K562 (cell line): ENCODE data around the gene VWA3A. TPM values are rescaled to one million over a fixed set of nuclear protein-coding genes. Genes with fewer than 3 reads are reported as not detected.

Source experiments
- HMG20A ChIP-seq: fragments of 450-650 bp; formaldehyde crosslinking; conservative IDR thresholded peaks from 2 replicates; pipeline ENCODE4 v1.4.0; 2020; ENCODE audit warnings: mild to moderate bottlenecking, mixed read lengths
- HNRNPL ChIP-seq: fragments of 200-400 bp; formaldehyde crosslinking; IDR thresholded peaks from 2 replicates; pipeline ENCODE4 v1.6.1; 2017; ENCODE audit warnings: low read depth, mild to moderate bottlenecking, low read length
- NR2C1 ChIP-seq, 2 experiments: fragments of 450-650 bp; IDR thresholded peaks; 2 replicates each; pipeline ENCODE4 v1.6.1; 2017; ENCODE audit warnings: mild to moderate bottlenecking in 2 of 2, antibody characterized with exemption in 1 of 2, inconsistent platforms in 1 of 2, missing compliant biosample characterization in 1 of 2, missing genetic modification characterization in 1 of 2
- PHF20 ChIP-seq: fragments of 450-650 bp; IDR thresholded peaks from 2 replicates; pipeline ENCODE4 v1.6.1; 2018; ENCODE audit not compliant: partially characterized antibody
- PPARD ChIP-seq: fragments of 250-450 bp; sonication (Bioruptor Pico); IDR thresholded peaks from 2 replicates; pipeline ENCODE4 v1.8.0; 2022; ENCODE audit warnings: inconsistent platforms, mild to moderate bottlenecking, moderate library complexity
- SLC30A9 ChIP-seq: fragments of 250-450 bp; sonication (Bioruptor Pico); IDR thresholded peaks from 2 replicates; pipeline ENCODE4 v1.8.0; 2022; ENCODE audit warnings: mild to moderate bottlenecking, moderate library complexity
- ZBTB7A ChIP-seq: IDR thresholded peaks from 2 replicates; pipeline ENCODE4 v1.6.1; 2011; ENCODE audit warnings: low read depth, mild to moderate bottlenecking, low read length, moderate library complexity, borderline replicate concordance; ENCODE audit not compliant: control insufficient read depth
- ZFP1 ChIP-seq: fragments of 450-650 bp; formaldehyde crosslinking; IDR thresholded peaks from 2 replicates; pipeline ENCODE4 v1.4.0; 2020; ENCODE audit warnings: mild to moderate bottlenecking, mixed read lengths
- ZNF384 ChIP-seq: IDR thresholded peaks from 2 replicates; pipeline ENCODE4 v1.6.1; 2012; ENCODE audit warnings: low read depth, low read length, improper control_type of control experiment
- polyA plus RNA-seq, 8 experiments: library from polyadenylated mRNA; depleted of rRNA in 4 of 8; stranded (reverse) in 5 of 8; unstranded in 3 of 8; fragments of >200 nt; fragmentation: Nextera tagmentation in 2 of 8; fragmentation: Illumina TruSeq in 1 of 8; extraction: Ambion mirVana in 2 of 8; extraction: Trizol in 1 of 8; gene quantifications; 2 replicates each; pipeline versions ENCODE4 v1.2.1 to v1.2.3, GENCODE V29; 2011 to 2014; ENCODE audit warnings: inconsistent platforms in 1 of 8, missing spikeins in 1 of 8
- total RNA-seq, 7 experiments: library from RNA; depleted of rRNA in 6 of 7; stranded (reverse); fragments of >200 nt in 6 of 7; fragmentation: Illumina TruSeq in 2 of 7; extraction: Trizol in 2 of 7; gene quantifications; 2 replicates each; pipeline versions ENCODE4 v1.2.1 to v1.2.3, GENCODE V29; 2011 to 2021; ENCODE audit warnings: low replicate concordance in 1 of 7
- TF ChIP-seq, protein P1 (sequence below): fragments of 200-800 bp; sonication (Bioruptor generic); IDR thresholded peaks from 2 replicates; pipeline ENCODE4 v1.6.1; 2017; ENCODE audit warnings: missing genetic modification characterization, missing compliant biosample characterization
- TF ChIP-seq, protein P2 (sequence below): fragments of 450-650 bp; formaldehyde crosslinking; IDR thresholded peaks from 2 replicates; pipeline ENCODE4 v1.4.0; 2020; ENCODE audit warnings: mild to moderate bottlenecking
- TF ChIP-seq, protein P3 (sequence below): fragments of 450-650 bp; IDR thresholded peaks from 2 replicates; pipeline ENCODE4 v1.6.1; 2016; ENCODE audit warnings: mild to moderate bottlenecking, moderate library complexity

Gene VWA3A
- total and polyA plus RNA-seq, 9 of the 15 experiments (the other 6 are each of a cell fraction or from before 2014, with no cell fraction given): not detected

DNA sequence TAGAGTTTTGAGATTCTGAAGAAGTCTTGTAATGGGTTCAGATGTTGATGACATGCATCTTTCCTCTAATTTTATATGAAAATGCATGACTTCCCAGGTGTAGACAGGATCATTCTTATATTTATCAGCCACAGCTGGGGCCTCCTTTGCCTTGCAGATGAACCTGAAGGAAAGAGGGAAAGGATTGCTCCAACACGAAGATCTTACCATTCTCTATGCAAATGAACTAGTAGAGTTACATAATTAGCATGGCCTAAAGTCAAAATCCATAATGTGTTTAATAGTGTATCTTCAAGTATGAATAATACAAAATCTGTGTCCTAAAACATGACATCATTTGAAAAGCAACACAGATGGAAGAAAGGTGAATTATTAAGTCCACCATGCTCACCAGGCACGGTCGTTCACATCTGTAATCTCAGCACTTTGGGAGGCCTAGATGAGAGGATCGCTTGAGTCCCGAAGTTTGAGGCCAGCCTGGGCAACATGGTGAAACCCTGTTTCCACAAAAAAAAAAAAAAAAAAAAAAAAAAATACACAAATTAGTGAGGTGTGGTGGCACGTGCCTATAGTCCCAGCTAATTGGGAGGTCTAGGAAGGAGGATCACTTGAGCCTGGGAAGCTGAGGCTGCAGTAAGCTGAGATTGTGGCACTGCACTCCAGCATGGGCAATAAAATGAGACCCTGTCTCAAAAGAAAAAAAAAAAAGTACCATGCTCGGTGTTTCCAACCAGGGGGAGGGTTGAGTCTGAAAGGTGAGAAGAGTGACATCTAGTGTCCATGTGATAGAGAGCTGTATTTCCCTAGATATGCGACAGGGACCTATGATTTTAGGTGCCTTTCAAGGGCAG, 6.3 kb downstream of the VWA3A start (continued):
- TF ChIP-seq ZFP1 (CRISPR knock-in tag) (no peak), PHF20 (no peak), HMG20A (CRISPR knock-in tag) (no peak), NR2C1 (IDR thresholded peaks at IDR 0.05) (no peak), NR2C1 (tag; IDR thresholded peaks at IDR 0.05) (no peak), PPARD (CRISPR knock-in tag) (no peak), ZBTB7A (no peak), SLC30A9 (CRISPR knock-in tag) (no peak), ZNF384 (peak; percentile 93), HNRNPL (no peak)
- TF ChIP-seq, protein P1, sequence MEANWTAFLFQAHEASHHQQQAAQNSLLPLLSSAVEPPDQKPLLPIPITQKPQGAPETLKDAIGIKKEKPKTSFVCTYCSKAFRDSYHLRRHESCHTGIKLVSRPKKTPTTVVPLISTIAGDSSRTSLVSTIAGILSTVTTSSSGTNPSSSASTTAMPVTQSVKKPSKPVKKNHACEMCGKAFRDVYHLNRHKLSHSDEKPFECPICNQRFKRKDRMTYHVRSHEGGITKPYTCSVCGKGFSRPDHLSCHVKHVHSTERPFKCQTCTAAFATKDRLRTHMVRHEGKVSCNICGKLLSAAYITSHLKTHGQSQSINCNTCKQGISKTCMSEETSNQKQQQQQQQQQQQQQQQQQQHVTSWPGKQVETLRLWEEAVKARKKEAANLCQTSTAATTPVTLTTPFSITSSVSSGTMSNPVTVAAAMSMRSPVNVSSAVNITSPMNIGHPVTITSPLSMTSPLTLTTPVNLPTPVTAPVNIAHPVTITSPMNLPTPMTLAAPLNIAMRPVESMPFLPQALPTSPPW (CRISPR knock-in tag): peak; percentile 30; the same call in 1 of the 2 replicates
- TF ChIP-seq, protein P2, sequence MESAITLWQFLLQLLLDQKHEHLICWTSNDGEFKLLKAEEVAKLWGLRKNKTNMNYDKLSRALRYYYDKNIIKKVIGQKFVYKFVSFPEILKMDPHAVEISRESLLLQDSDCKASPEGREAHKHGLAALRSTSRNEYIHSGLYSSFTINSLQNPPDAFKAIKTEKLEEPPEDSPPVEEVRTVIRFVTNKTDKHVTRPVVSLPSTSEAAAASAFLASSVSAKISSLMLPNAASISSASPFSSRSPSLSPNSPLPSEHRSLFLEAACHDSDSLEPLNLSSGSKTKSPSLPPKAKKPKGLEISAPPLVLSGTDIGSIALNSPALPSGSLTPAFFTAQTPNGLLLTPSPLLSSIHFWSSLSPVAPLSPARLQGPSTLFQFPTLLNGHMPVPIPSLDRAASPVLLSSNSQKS (CRISPR knock-in tag): no peak
- TF ChIP-seq, protein P3, sequence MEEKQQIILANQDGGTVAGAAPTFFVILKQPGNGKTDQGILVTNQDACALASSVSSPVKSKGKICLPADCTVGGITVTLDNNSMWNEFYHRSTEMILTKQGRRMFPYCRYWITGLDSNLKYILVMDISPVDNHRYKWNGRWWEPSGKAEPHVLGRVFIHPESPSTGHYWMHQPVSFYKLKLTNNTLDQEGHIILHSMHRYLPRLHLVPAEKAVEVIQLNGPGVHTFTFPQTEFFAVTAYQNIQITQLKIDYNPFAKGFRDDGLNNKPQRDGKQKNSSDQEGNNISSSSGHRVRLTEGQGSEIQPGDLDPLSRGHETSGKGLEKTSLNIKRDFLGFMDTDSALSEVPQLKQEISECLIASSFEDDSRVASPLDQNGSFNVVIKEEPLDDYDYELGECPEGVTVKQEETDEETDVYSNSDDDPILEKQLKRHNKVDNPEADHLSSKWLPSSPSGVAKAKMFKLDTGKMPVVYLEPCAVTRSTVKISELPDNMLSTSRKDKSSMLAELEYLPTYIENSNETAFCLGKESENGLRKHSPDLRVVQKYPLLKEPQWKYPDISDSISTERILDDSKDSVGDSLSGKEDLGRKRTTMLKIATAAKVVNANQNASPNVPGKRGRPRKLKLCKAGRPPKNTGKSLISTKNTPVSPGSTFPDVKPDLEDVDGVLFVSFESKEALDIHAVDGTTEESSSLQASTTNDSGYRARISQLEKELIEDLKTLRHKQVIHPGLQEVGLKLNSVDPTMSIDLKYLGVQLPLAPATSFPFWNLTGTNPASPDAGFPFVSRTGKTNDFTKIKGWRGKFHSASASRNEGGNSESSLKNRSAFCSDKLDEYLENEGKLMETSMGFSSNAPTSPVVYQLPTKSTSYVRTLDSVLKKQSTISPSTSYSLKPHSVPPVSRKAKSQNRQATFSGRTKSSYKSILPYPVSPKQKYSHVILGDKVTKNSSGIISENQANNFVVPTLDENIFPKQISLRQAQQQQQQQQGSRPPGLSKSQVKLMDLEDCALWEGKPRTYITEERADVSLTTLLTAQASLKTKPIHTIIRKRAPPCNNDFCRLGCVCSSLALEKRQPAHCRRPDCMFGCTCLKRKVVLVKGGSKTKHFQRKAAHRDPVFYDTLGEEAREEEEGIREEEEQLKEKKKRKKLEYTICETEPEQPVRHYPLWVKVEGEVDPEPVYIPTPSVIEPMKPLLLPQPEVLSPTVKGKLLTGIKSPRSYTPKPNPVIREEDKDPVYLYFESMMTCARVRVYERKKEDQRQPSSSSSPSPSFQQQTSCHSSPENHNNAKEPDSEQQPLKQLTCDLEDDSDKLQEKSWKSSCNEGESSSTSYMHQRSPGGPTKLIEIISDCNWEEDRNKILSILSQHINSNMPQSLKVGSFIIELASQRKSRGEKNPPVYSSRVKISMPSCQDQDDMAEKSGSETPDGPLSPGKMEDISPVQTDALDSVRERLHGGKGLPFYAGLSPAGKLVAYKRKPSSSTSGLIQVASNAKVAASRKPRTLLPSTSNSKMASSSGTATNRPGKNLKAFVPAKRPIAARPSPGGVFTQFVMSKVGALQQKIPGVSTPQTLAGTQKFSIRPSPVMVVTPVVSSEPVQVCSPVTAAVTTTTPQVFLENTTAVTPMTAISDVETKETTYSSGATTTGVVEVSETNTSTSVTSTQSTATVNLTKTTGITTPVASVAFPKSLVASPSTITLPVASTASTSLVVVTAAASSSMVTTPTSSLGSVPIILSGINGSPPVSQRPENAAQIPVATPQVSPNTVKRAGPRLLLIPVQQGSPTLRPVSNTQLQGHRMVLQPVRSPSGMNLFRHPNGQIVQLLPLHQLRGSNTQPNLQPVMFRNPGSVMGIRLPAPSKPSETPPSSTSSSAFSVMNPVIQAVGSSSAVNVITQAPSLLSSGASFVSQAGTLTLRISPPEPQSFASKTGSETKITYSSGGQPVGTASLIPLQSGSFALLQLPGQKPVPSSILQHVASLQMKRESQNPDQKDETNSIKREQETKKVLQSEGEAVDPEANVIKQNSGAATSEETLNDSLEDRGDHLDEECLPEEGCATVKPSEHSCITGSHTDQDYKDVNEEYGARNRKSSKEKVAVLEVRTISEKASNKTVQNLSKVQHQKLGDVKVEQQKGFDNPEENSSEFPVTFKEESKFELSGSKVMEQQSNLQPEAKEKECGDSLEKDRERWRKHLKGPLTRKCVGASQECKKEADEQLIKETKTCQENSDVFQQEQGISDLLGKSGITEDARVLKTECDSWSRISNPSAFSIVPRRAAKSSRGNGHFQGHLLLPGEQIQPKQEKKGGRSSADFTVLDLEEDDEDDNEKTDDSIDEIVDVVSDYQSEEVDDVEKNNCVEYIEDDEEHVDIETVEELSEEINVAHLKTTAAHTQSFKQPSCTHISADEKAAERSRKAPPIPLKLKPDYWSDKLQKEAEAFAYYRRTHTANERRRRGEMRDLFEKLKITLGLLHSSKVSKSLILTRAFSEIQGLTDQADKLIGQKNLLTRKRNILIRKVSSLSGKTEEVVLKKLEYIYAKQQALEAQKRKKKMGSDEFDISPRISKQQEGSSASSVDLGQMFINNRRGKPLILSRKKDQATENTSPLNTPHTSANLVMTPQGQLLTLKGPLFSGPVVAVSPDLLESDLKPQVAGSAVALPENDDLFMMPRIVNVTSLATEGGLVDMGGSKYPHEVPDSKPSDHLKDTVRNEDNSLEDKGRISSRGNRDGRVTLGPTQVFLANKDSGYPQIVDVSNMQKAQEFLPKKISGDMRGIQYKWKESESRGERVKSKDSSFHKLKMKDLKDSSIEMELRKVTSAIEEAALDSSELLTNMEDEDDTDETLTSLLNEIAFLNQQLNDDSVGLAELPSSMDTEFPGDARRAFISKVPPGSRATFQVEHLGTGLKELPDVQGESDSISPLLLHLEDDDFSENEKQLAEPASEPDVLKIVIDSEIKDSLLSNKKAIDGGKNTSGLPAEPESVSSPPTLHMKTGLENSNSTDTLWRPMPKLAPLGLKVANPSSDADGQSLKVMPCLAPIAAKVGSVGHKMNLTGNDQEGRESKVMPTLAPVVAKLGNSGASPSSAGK: 0 out of 2 replicates have a peak, but pooled peaks have one; percentile 27
